Left kidney (tissue), 2 donors: ENCODE results near the gene HAT1. TPM values are rescaled to one million over a fixed set of nuclear protein-coding genes. Genes with fewer than 3 reads are reported as not detected.

Experiments
- DNase-seq: peaks from one replicate; pipeline ENCODE4 v3.0.0-alpha.2; 2013
- polyA plus RNA-seq: library from polyadenylated mRNA; unstranded; fragments of 120-200 nt; gene quantifications from one replicate; pipeline ENCODE4 v1.2.1, GENCODE V29; 2013; ENCODE audit not compliant: insufficient read length

HAT1 gene
- polyA plus RNA-seq, 1 donor, result 75.0 TPM

- no peak for DNase-seq
Observed at GRCh38 chr2:172031536-172031935, 109.3 kb downstream of the HAT1 start.

Other genes starting within 250 kb of the HAT1 start
- gene DYNC1I2, start 235.0 kb upstream of the HAT1 start, polyA plus RNA-seq, result 197 TPM
- gene SLC25A12, start 28.2 kb upstream of the HAT1 start, polyA plus RNA-seq, result 34.6 TPM
- 25.8 TPM for gene METAP1D, start 77.5 kb downstream of the HAT1 start, polyA plus RNA-seq
- gene DLX1, start 163.0 kb downstream of the HAT1 start, polyA plus RNA-seq, result 0.43 TPM
- gene DLX2, start 180.4 kb downstream of the HAT1 start, polyA plus RNA-seq, result not detected